ENCODE results near the gene SLC22A2. TPM values are rescaled to one million over a fixed set of nuclear protein-coding genes. Genes with fewer than 3 reads are reported as not detected.

SLC22A2 gene
- total and polyA plus RNA-seq, 2 experiments from 2014 or later, result 0.94 to 1.1 TPM

DNA sequence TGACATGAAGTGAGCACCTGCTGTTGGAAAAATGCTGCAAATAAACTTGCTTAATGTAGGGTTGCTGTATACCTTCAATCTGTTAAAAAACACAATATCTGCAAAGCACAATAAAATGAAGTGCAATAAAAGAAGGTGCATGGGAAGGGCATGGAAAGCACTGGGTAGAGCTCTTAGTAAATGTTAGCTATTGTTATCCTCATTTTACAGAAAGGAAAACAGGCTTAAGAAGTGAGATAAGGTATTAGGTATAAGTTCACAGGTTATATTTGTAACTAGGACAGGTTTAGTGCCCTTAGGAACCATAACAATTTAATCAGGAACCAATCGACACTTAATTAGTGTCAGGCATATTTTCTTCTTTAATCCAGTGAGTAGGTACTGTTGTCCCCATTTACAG lies 36.7 kb downstream of the SLC22A2 start:
- no peak for ATAC-seq
- H3K27me3 Mint-ChIP-seq (ENCODE audit: insufficient read depth, low read depth, poor library complexity), result no peaks in the 10 kb centered on the region
- no peak overlapping the region for H3K27ac ChIP-seq (ENCODE audit: low read depth)
- no peak overlapping the region for H3K4me3 Mint-ChIP-seq
- no peak overlapping the region for H2AFZ ChIP-seq
- H3K36me3 ChIP-seq (ENCODE audit: insufficient read depth), result no peaks in the 10 kb centered on the region
- H3K4me3 ChIP-seq, result no peak overlapping the region
- H3K4me2 ChIP-seq, result no peak overlapping the region
- H3K27ac Mint-ChIP-seq, result no peak overlapping the region
- H3K9me3 Mint-ChIP-seq, result peaks cover 14% of the 10 kb centered on the region
- H3K9me2 ChIP-seq (ENCODE audit: insufficient read depth), result no peaks in the 10 kb centered on the region
- peaks cover 44% of the 10 kb centered on the region for H3K4me1 Mint-ChIP-seq
- peaks cover 15% of the 10 kb centered on the region for H3F3A ChIP-seq (replicated peaks; ENCODE audit: low read depth)
- H3K36me3 Mint-ChIP-seq (ENCODE audit: low read depth), result no peaks in the 10 kb centered on the region; the same call in 2 of the 3 replicates
- H3K27me3 ChIP-seq (ENCODE audit: insufficient read depth), result no peaks in the 10 kb centered on the region
- no peaks in the 10 kb centered on the region for H4K20me1 ChIP-seq (replicated peaks; ENCODE audit: insufficient read depth)
- TF ChIP-seq POLR2AphosphoS5 (IDR thresholded peaks at IDR 0.05; ENCODE audit: low read depth), result no peak
- no peak for TF ChIP-seq CREB1 (CRISPR knock-in tag; IDR thresholded peaks at IDR 0.05; ENCODE audit: low read depth)
- TF ChIP-seq STAT1 (IDR thresholded peaks at IDR 0.05; ENCODE audit: unreplicated experiment), result no peak
- TF ChIP-seq, protein P1, sequence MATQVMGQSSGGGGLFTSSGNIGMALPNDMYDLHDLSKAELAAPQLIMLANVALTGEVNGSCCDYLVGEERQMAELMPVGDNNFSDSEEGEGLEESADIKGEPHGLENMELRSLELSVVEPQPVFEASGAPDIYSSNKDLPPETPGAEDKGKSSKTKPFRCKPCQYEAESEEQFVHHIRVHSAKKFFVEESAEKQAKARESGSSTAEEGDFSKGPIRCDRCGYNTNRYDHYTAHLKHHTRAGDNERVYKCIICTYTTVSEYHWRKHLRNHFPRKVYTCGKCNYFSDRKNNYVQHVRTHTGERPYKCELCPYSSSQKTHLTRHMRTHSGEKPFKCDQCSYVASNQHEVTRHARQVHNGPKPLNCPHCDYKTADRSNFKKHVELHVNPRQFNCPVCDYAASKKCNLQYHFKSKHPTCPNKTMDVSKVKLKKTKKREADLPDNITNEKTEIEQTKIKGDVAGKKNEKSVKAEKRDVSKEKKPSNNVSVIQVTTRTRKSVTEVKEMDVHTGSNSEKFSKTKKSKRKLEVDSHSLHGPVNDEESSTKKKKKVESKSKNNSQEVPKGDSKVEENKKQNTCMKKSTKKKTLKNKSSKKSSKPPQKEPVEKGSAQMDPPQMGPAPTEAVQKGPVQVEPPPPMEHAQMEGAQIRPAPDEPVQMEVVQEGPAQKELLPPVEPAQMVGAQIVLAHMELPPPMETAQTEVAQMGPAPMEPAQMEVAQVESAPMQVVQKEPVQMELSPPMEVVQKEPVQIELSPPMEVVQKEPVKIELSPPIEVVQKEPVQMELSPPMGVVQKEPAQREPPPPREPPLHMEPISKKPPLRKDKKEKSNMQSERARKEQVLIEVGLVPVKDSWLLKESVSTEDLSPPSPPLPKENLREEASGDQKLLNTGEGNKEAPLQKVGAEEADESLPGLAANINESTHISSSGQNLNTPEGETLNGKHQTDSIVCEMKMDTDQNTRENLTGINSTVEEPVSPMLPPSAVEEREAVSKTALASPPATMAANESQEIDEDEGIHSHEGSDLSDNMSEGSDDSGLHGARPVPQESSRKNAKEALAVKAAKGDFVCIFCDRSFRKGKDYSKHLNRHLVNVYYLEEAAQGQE (IDR thresholded peaks at IDR 0.05; ENCODE audit: unreplicated experiment), result no peak
- no peak for TF ChIP-seq JUNB (IDR thresholded peaks at IDR 0.05; ENCODE audit: unreplicated experiment)
- TF ChIP-seq, protein P2, sequence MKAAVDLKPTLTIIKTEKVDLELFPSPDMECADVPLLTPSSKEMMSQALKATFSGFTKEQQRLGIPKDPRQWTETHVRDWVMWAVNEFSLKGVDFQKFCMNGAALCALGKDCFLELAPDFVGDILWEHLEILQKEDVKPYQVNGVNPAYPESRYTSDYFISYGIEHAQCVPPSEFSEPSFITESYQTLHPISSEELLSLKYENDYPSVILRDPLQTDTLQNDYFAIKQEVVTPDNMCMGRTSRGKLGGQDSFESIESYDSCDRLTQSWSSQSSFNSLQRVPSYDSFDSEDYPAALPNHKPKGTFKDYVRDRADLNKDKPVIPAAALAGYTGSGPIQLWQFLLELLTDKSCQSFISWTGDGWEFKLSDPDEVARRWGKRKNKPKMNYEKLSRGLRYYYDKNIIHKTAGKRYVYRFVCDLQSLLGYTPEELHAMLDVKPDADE (IDR thresholded peaks at IDR 0.05), result no peak
- no peak for TF ChIP-seq NANOG (IDR thresholded peaks at IDR 0.05; ENCODE audit: borderline replicate concordance)
- TF ChIP-seq EZH2phosphoT487 (IDR thresholded peaks at IDR 0.05; ENCODE audit: unreplicated experiment), result no peak
- TF ChIP-seq, protein P3, sequence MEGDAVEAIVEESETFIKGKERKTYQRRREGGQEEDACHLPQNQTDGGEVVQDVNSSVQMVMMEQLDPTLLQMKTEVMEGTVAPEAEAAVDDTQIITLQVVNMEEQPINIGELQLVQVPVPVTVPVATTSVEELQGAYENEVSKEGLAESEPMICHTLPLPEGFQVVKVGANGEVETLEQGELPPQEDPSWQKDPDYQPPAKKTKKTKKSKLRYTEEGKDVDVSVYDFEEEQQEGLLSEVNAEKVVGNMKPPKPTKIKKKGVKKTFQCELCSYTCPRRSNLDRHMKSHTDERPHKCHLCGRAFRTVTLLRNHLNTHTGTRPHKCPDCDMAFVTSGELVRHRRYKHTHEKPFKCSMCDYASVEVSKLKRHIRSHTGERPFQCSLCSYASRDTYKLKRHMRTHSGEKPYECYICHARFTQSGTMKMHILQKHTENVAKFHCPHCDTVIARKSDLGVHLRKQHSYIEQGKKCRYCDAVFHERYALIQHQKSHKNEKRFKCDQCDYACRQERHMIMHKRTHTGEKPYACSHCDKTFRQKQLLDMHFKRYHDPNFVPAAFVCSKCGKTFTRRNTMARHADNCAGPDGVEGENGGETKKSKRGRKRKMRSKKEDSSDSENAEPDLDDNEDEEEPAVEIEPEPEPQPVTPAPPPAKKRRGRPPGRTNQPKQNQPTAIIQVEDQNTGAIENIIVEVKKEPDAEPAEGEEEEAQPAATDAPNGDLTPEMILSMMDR (conservative IDR thresholded peaks at IDR 0.05; ENCODE audit: low read depth in 2 of 2), result no peak
- no peak for TF ChIP-seq EZH2 (IDR thresholded peaks at IDR 0.05; ENCODE audit: low read depth, unreplicated experiment)
- H3K79me2 ChIP-seq (replicated peaks; ENCODE audit: insufficient read depth), result no peaks in the 10 kb centered on the region
- no peak for DNase-seq (ENCODE audit: low spot score)
- peaks cover 41% of the 10 kb centered on the region for H3K4me1 ChIP-seq (ENCODE audit: insufficient read depth)

All from GM23338 (cell line).